HG03565 (cell line): Measurements from ENCODE around the gene FOXO4.

Experiments used
- ATAC-seq: cut with Tn5 transposase; IDR thresholded peaks from one replicate; pipeline ENCODE4 v1.9.1; 2021; ENCODE audit warnings: mild to moderate bottlenecking, moderate library complexity; ENCODE audit not compliant: unreplicated experiment

The FOXO4 gene

GRCh38 chrX:71098951-71099506 lies 3.4 kb downstream of the FOXO4 start:
- no peak for ATAC-seq

GRCh38 chrX:71099736-71100135 lies 4.1 kb downstream of the FOXO4 start:
- ATAC-seq = no peak

GRCh38 chrX:71100581-71101505 lies 5.2 kb downstream of the FOXO4 start:
- ATAC-seq = no peak

GRCh38 chrX:71102292-71102691 lies 6.6 kb downstream of the FOXO4 start:
- ATAC-seq = no peak

GRCh38 chrX:71103110-71103983 lies 7.7 kb downstream of the FOXO4 start:
- ATAC-seq = no peak

GRCh38 chrX:71105628-71106027 lies 10.0 kb downstream of the FOXO4 start:
- no peak for ATAC-seq

GRCh38 chrX:71106427-71106826 lies 10.8 kb downstream of the FOXO4 start, which contains the start of gene CXorf65:
TSS of gene CXorf65 (minus strand) at chrX:71106740. CDS start at chrX:71106556, 184 bp downstream.
- no peak for ATAC-seq

GRCh38 chrX:71107245-71107644 lies 11.6 kb downstream of the FOXO4 start:
- ATAC-seq = no peak

- no peak for ATAC-seq
These were observed 12.2 kb downstream of the FOXO4 start for GRCh38 chrX:71107762-71108360.

- no peak for ATAC-seq
These were observed 13.4 kb downstream of the FOXO4 start for GRCh38 chrX:71109051-71109450.

- ATAC-seq = peak; percentile 91
These were observed 15.6 kb downstream of the FOXO4 start, which contains the start of gene IL2RG for GRCh38 chrX:71111141-71111843. TSS of gene IL2RG (minus strand) at chrX:71111577. CDS start at chrX:71111539, 38 bp downstream.

GRCh38 chrX:71111921-71112431 lies 16.3 kb downstream of the FOXO4 start:
- no peak for ATAC-seq

- no peak for ATAC-seq
These were observed 21.7 kb downstream of the FOXO4 start for GRCh38 chrX:71117358-71117757.

- ATAC-seq = peak; percentile 92
These were observed 22.7 kb downstream of the FOXO4 start, which contains the start of gene MED12 for GRCh38 chrX:71118032-71118984. TSS of gene MED12 (plus strand) at chrX:71118596. CDS start at chrX:71118755, 159 bp downstream.

- no peak for ATAC-seq
These were observed 23.4 kb downstream of the FOXO4 start for GRCh38 chrX:71118985-71119535.

GRCh38 chrX:71128166-71128833 lies 32.6 kb downstream of the FOXO4 start:
- no peak for ATAC-seq

- ATAC-seq = no peak
These were observed 33.5 kb downstream of the FOXO4 start for GRCh38 chrX:71128915-71129765.
